Loucy (cell line): ENCODE measurements around the gene CATSPER1.
A peak's percentile ranks its signal among the peaks of the same experiment; 100 is the strongest.

ENCODE experiments used
- H2AFZ ChIP-seq: fragments of 200-600 bp; sonication (generic); 2 replicates; pipeline ENCODE4 v1.6.0; 2016; ENCODE audit warnings: antibody characterized with exemption, mild to moderate bottlenecking, low read length, moderate library complexity
- H3F3A ChIP-seq: fragments of 200-600 bp; 2 replicates; pipeline ENCODE4 v1.6.0; 2016; ENCODE audit warnings: antibody characterized with exemption, low read depth, mild to moderate bottlenecking
- H3K27me3 ChIP-seq: fragments of 200-600 bp; sonication (generic); 2 replicates; pipeline ENCODE4 v1.6.1; 2014; ENCODE audit warnings: low read length, mild to moderate bottlenecking; ENCODE audit not compliant: insufficient read depth, poor library complexity, severe bottlenecking
- H3K36me3 ChIP-seq: fragments of 200-600 bp; sonication (generic); 2 replicates; pipeline ENCODE4 v1.6.1; 2016; ENCODE audit warnings: low read length; ENCODE audit not compliant: insufficient read depth
- H3K4me1 ChIP-seq: fragments of 200-600 bp; sonication (generic); 2 replicates; pipeline ENCODE4 v1.5.1; 2014; ENCODE audit warnings: low read length, mild to moderate bottlenecking; ENCODE audit not compliant: insufficient read depth, poor library complexity, severe bottlenecking
- H3K4me2 ChIP-seq: fragments of 200-600 bp; sonication (generic); 2 replicates; pipeline ENCODE4 v1.6.0; 2014; ENCODE audit warnings: antibody characterized with exemption, low read length, low read depth, mild to moderate bottlenecking; ENCODE audit not compliant: poor library complexity, severe bottlenecking
- H3K4me3 ChIP-seq: fragments of 200-600 bp; sonication (generic); 2 replicates; pipeline ENCODE4 v1.5.1; 2014; ENCODE audit warnings: low read length, mild to moderate bottlenecking, mixed read lengths; ENCODE audit not compliant: poor library complexity, severe bottlenecking
- H3K79me2 ChIP-seq: fragments of 200-600 bp; sonication (generic); 2 replicates; pipeline ENCODE4 v1.6.1; 2014; ENCODE audit warnings: low read length; ENCODE audit not compliant: insufficient read depth
- H3K9ac ChIP-seq: fragments of 200-600 bp; sonication (generic); 2 replicates; pipeline ENCODE4 v1.6.0; 2014; ENCODE audit warnings: mild to moderate bottlenecking, low read depth, low read length, moderate library complexity; ENCODE audit not compliant: poor library complexity, severe bottlenecking
- H3K9me2 ChIP-seq: fragments of 200-600 bp; sonication (generic); replicated peaks from 2 replicates; pipeline ENCODE4 v1.6.1; 2016; ENCODE audit warnings: low read depth, low read length, mixed read lengths
- H3K9me3 ChIP-seq: fragments of 200-600 bp; sonication (generic); 2 replicates; pipeline ENCODE4 v1.6.1; 2014; ENCODE audit warnings: mild to moderate bottlenecking, antibody characterized with exemption, low read length, low read depth; ENCODE audit not compliant: insufficient read depth
- H4K20me1 ChIP-seq: fragments of 200-600 bp; sonication (generic); 2 replicates; pipeline ENCODE4 v1.6.0; 2014; ENCODE audit warnings: antibody characterized with exemption, low read length, mild to moderate bottlenecking; ENCODE audit not compliant: insufficient read depth, poor library complexity, severe bottlenecking
- EZH2phosphoT487 ChIP-seq: fragments of 200-600 bp; IDR thresholded peaks from 2 replicates; pipeline ENCODE4 v1.6.1; 2018; ENCODE audit warnings: antibody characterized with exemption, mild to moderate bottlenecking, moderate library complexity, borderline replicate concordance
- TF ChIP-seq, protein P1 (sequence below): fragments of 200-600 bp; sonication (generic); conservative IDR thresholded peaks from 2 replicates; pipeline ENCODE4 v1.5.1; 2014; ENCODE audit warnings: mild to moderate bottlenecking, antibody characterized with exemption, low read length

The CATSPER1 gene

DNA sequence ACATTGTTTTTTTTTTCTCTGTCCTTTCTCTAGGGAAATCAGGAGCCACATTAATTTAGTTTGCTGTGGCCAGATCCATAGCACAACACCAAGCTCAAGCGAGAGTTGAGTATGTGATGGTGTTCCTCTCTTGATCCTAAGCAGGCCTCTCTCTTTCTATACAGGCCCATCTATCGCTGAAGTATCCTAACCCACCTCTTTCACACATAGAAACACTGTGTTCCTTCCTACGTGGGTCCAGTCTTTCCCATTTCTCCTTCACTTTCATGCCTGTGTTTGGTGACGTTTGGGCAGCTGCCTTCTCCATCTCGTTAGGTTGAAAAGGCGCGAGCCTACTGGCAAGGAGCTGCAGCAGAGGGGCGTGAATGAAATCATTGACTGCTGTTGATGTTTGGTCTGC is 46.2 kb upstream of the CATSPER1 start:
- Histone ChIP-seq H3K4me2 (peak overlapping the region; percentile 73), H3K27me3 (no peaks in the 10 kb centered on the region), H3K4me1 (peaks cover 26% of the 10 kb centered on the region), H3K4me3 (peak overlapping the region; percentile 75), H3K9me3 (no peaks in the 10 kb centered on the region), H4K20me1 (peaks cover 10% of the 10 kb centered on the region), H2AFZ (no peak overlapping the region), H3K79me2 (peaks cover 22% of the 10 kb centered on the region; the same call in 1 of the 2 replicates), H3K9ac (no peak overlapping the region), H3K9me2 (no peaks in the 10 kb centered on the region), H3F3A (peaks cover 14% of the 10 kb centered on the region), H3K36me3 (peaks cover 16% of the 10 kb centered on the region; the same call in 1 of the 2 replicates)
- TF ChIP-seq EZH2phosphoT487, result no peak
- TF ChIP-seq, protein P1, sequence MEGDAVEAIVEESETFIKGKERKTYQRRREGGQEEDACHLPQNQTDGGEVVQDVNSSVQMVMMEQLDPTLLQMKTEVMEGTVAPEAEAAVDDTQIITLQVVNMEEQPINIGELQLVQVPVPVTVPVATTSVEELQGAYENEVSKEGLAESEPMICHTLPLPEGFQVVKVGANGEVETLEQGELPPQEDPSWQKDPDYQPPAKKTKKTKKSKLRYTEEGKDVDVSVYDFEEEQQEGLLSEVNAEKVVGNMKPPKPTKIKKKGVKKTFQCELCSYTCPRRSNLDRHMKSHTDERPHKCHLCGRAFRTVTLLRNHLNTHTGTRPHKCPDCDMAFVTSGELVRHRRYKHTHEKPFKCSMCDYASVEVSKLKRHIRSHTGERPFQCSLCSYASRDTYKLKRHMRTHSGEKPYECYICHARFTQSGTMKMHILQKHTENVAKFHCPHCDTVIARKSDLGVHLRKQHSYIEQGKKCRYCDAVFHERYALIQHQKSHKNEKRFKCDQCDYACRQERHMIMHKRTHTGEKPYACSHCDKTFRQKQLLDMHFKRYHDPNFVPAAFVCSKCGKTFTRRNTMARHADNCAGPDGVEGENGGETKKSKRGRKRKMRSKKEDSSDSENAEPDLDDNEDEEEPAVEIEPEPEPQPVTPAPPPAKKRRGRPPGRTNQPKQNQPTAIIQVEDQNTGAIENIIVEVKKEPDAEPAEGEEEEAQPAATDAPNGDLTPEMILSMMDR, result no peak

GRCh38 chr11:66072081-66072480 is 45.8 kb upstream of the CATSPER1 start:
- peak overlapping the region; percentile 65 for H3K9ac ChIP-seq
- H3K79me2 ChIP-seq, result peaks cover 21% of the 10 kb centered on the region; the same call in 1 of the 2 replicates
- H3K27me3 ChIP-seq, result no peaks in the 10 kb centered on the region

GRCh38 chr11:66071381-66071801 is 45.1 kb upstream of the CATSPER1 start:
- H3K79me2 ChIP-seq, result peaks cover 21% of the 10 kb centered on the region; the same call in 1 of the 2 replicates
- TF ChIP-seq, protein P1, result no peak
- TF ChIP-seq EZH2phosphoT487, result no peak
- peaks cover 26% of the 10 kb centered on the region for H3K4me1 ChIP-seq
- no peaks in the 10 kb centered on the region for H3K9me3 ChIP-seq
- no peak overlapping the region for H2AFZ ChIP-seq
- H3K4me2 ChIP-seq, result peak overlapping the region; percentile 73
- H3K9ac ChIP-seq, result peak overlapping the region; percentile 65
- peak overlapping the region; percentile 75 for H3K4me3 ChIP-seq
- H3K9me2 ChIP-seq, result no peaks in the 10 kb centered on the region
- H3K36me3 ChIP-seq, result peaks cover 27% of the 10 kb centered on the region; the same call in 1 of the 2 replicates
- H3K27me3 ChIP-seq, result no peaks in the 10 kb centered on the region
- H4K20me1 ChIP-seq, result peaks cover 15% of the 10 kb centered on the region
- peaks cover 14% of the 10 kb centered on the region for H3F3A ChIP-seq

More at GRCh38 chr11:66072081-66072480, 45.8 kb upstream of the CATSPER1 start:
- no peaks in the 10 kb centered on the region for H3K9me2 ChIP-seq
- no peaks in the 10 kb centered on the region for H3K9me3 ChIP-seq
- H3F3A ChIP-seq, result peaks cover 14% of the 10 kb centered on the region
- TF ChIP-seq EZH2phosphoT487, result no peak
- TF ChIP-seq, protein P1, result no peak
- H2AFZ ChIP-seq, result no peak overlapping the region
- peak overlapping the region; percentile 73 for H3K4me2 ChIP-seq
- H3K36me3 ChIP-seq, result peaks cover 21% of the 10 kb centered on the region; the same call in 1 of the 2 replicates
- H4K20me1 ChIP-seq, result peaks cover 10% of the 10 kb centered on the region
- H3K4me1 ChIP-seq, result peaks cover 26% of the 10 kb centered on the region
- peak overlapping the region; percentile 75 for H3K4me3 ChIP-seq
